Mesenchymal stem cell (in vitro differentiated cells and primary cell): Measurements from ENCODE around the gene IPCEF1.

Experiments
- DNase-seq: peaks from one replicate; pipeline ENCODE4 v3.0.0-alpha.2; 2013
- H2AFZ ChIP-seq: one replicate; pipeline ENCODE4 v1.6.1; 2013; ENCODE audit warnings: low read depth, mild to moderate bottlenecking, control low read depth, inconsistent platforms, low read length, moderate library complexity
- H2AK5ac ChIP-seq: 2 replicates; pipeline ENCODE4 v1.6.1; 2013; ENCODE audit warnings: low read length, moderate library complexity, mild to moderate bottlenecking, inconsistent platforms; ENCODE audit not compliant: severe bottlenecking
- H2BK120ac ChIP-seq: one replicate; pipeline ENCODE4 v1.6.1; 2013; ENCODE audit warnings: low read depth, mild to moderate bottlenecking, inconsistent platforms, low read length, moderate library complexity
- H2BK12ac ChIP-seq, 2 experiments: one replicate each; pipeline ENCODE4 v1.6.1; 2013; ENCODE audit warnings: inconsistent platforms in 2 of 2, low read length in 2 of 2, mild to moderate bottlenecking in 2 of 2, moderate library complexity in 2 of 2, control low read depth in 1 of 2
- H2BK15ac ChIP-seq: one replicate; pipeline ENCODE4 v1.6.1; 2013; ENCODE audit warnings: mild to moderate bottlenecking, low read depth, inconsistent platforms; ENCODE audit not compliant: poor library complexity, severe bottlenecking
- H2BK5ac ChIP-seq: 2 replicates; pipeline ENCODE4 v1.6.1; 2013; ENCODE audit warnings: low read depth, mild to moderate bottlenecking, low read length, control low read depth, inconsistent platforms; ENCODE audit not compliant: poor library complexity, severe bottlenecking
- H3K14ac ChIP-seq, 2 experiments: one replicate each; pipeline ENCODE4 v1.6.1; 2013; ENCODE audit warnings: inconsistent platforms in 2 of 2, low read length in 2 of 2, control low read depth in 1 of 2, mild to moderate bottlenecking in 1 of 2, moderate library complexity in 1 of 2
- H3K18ac ChIP-seq, 2 experiments: one replicate each; pipeline ENCODE4 v1.6.1; 2013; ENCODE audit warnings: inconsistent platforms in 2 of 2, low read length in 2 of 2, control low read depth in 1 of 2, low read depth in 1 of 2, mild to moderate bottlenecking in 1 of 2
- H3K23ac ChIP-seq, 2 experiments: one replicate each; pipeline ENCODE4 v1.6.1; 2013; ENCODE audit warnings: inconsistent platforms in 2 of 2, low read length in 2 of 2, mild to moderate bottlenecking in 2 of 2, moderate library complexity in 2 of 2, control low read depth in 1 of 2
- H3K27ac ChIP-seq: 2 replicates; pipeline ENCODE4 v1.5.1; 2013; ENCODE audit warnings: mild to moderate bottlenecking, moderate library complexity, low read length, control low read depth, inconsistent platforms; ENCODE audit not compliant: poor library complexity, severe bottlenecking
- H3K27me3 ChIP-seq, 2 experiments: 2 replicates each; pipeline versions ENCODE4 v1.6.1 to v1.7.0; 2013; ENCODE audit warnings: low read length in 2 of 2, mild to moderate bottlenecking in 2 of 2, moderate library complexity in 2 of 2, control low read depth in 1 of 2, inconsistent platforms in 1 of 2; ENCODE audit not compliant: control insufficient read depth in 1 of 2, insufficient read depth in 1 of 2
- H3K36me3 ChIP-seq, 2 experiments: 2 replicates each; pipeline versions ENCODE4 v1.6.1 to v1.7.0; 2013; ENCODE audit warnings: low read length in 2 of 2, control low read depth in 1 of 2, inconsistent platforms in 1 of 2, low read depth in 1 of 2, mild to moderate bottlenecking in 1 of 2; ENCODE audit not compliant: insufficient read depth in 2 of 2, control insufficient read depth in 1 of 2
- H3K4ac ChIP-seq, 2 experiments: one replicate each; pipeline ENCODE4 v1.6.1; 2013; ENCODE audit warnings: inconsistent platforms in 2 of 2, low read length in 2 of 2, mild to moderate bottlenecking in 2 of 2, moderate library complexity in 2 of 2, control low read depth in 1 of 2, low read depth in 1 of 2
- H3K4me1 ChIP-seq: 2 replicates; pipeline ENCODE4 v1.6.1; 2013; ENCODE audit warnings: low read depth, low read length, control low read depth; ENCODE audit not compliant: control insufficient read depth, insufficient read depth
- H3K4me2 ChIP-seq: 2 replicates; pipeline ENCODE4 v1.6.1; 2013; ENCODE audit warnings: low read length, mild to moderate bottlenecking, inconsistent platforms; ENCODE audit not compliant: poor library complexity, severe bottlenecking
- H3K4me3 ChIP-seq, 2 experiments: 2 replicates each; pipeline versions ENCODE4 v1.5.1 to v1.7.0; 2013; ENCODE audit warnings: low read length in 2 of 2, mild to moderate bottlenecking in 2 of 2, control low read depth in 1 of 2, low read depth in 1 of 2; ENCODE audit not compliant: insufficient read depth in 1 of 2
- H3K79me1 ChIP-seq: replicated peaks from 2 replicates; pipeline ENCODE4 v1.6.1; 2013; ENCODE audit warnings: mild to moderate bottlenecking, control low read depth, low read length, inconsistent platforms; ENCODE audit not compliant: poor library complexity, severe bottlenecking
- H3K9ac ChIP-seq: 2 replicates; pipeline ENCODE4 v1.7.0; 2013; ENCODE audit warnings: mild to moderate bottlenecking, low read length, moderate library complexity
- H3K9me3 ChIP-seq: 2 replicates; pipeline ENCODE4 v1.7.0; 2013; ENCODE audit warnings: mild to moderate bottlenecking, low read length; ENCODE audit not compliant: control insufficient read depth
- H4K8ac ChIP-seq: one replicate; pipeline ENCODE4 v1.6.1; 2013; ENCODE audit warnings: inconsistent platforms, mild to moderate bottlenecking, low read length, moderate library complexity
- H4K91ac ChIP-seq: one replicate; pipeline ENCODE4 v1.6.1; 2013; ENCODE audit warnings: mild to moderate bottlenecking, low read length, inconsistent platforms
- WGBS: methylation state at CpG from one replicate; pipeline ENCODE4 v1.1.7; 2013; ENCODE audit warnings: mixed read lengths; 5-methylcytosine and 5-hydroxymethylcytosine counted together

The IPCEF1 gene

DNA sequence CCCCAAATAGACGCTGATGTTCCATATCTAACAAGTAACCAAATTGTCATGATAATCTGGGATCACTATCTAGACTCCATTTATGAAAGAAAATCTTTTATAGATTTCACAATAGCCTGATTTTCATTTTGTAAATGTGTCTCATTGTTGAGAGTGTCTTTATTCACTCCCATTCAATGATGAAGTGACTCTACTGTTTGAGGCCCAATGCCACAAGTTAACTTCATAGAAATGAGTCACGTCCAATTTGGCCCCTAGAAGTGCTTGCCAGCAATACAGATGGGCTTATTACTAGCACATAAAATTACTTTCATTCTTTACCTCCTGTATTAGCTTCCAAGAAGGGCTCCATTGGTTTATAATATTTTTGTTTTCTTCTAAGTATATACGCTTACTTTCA, 6.3 kb downstream of the IPCEF1 start:
- no peak overlapping the region for H2BK120ac ChIP-seq
- H2BK12ac ChIP-seq = no peak overlapping the region
- no peak overlapping the region for H4K8ac ChIP-seq
- WGBS = 96% methylated on average over 3 of the region's 3 CpGs
- no peak overlapping the region for H3K4me2 ChIP-seq
- no peak overlapping the region for H3K18ac ChIP-seq
- no peaks in the 10 kb centered on the region for H3K36me3 ChIP-seq
- no peak overlapping the region for H4K91ac ChIP-seq
- peaks cover 7% of the 10 kb centered on the region for H3K9me3 ChIP-seq
- H2BK15ac ChIP-seq = no peak overlapping the region
- H3K27ac ChIP-seq = no peak overlapping the region
- H2AFZ ChIP-seq = no peak overlapping the region
- no peak for DNase-seq
- H3K27me3 ChIP-seq = no peaks in the 10 kb centered on the region
- H3K14ac ChIP-seq = no peak overlapping the region
- H3K4ac ChIP-seq = no peak overlapping the region
- H3K9ac ChIP-seq = no peak overlapping the region
- H3K4me1 ChIP-seq = no peaks in the 10 kb centered on the region
- no peak overlapping the region for H3K4me3 ChIP-seq
- no peak overlapping the region for H2AK5ac ChIP-seq
- H2BK5ac ChIP-seq = no peak overlapping the region
- no peak overlapping the region for H3K23ac ChIP-seq
- H3K79me1 ChIP-seq = no peaks in the 10 kb centered on the region

GRCh38 chr6:154347981-154348380, 8.6 kb downstream of the IPCEF1 start:
- H3K9ac ChIP-seq = no peak overlapping the region
- H3K27me3 ChIP-seq = no peaks in the 10 kb centered on the region
- H3K4ac ChIP-seq = no peak overlapping the region
- H2BK12ac ChIP-seq = no peak overlapping the region
- no peak overlapping the region for H4K91ac ChIP-seq
- H3K4me3 ChIP-seq = no peak overlapping the region
- H3K4me2 ChIP-seq = no peak overlapping the region
- no peak overlapping the region for H2BK15ac ChIP-seq
- no peak overlapping the region for H3K18ac ChIP-seq
- no peak overlapping the region for H2AFZ ChIP-seq
- WGBS = 76% methylated on average over 5 of the region's 6 CpGs
- no peak for DNase-seq
- H3K36me3 ChIP-seq = no peaks in the 10 kb centered on the region
- H2BK5ac ChIP-seq = no peak overlapping the region
- H2AK5ac ChIP-seq = no peak overlapping the region
- H3K23ac ChIP-seq = no peak overlapping the region
- no peaks in the 10 kb centered on the region for H3K79me1 ChIP-seq
- H3K4me1 ChIP-seq = no peaks in the 10 kb centered on the region
- no peak overlapping the region for H4K8ac ChIP-seq
- no peak overlapping the region for H3K14ac ChIP-seq
- no peak overlapping the region for H3K27ac ChIP-seq
- no peak overlapping the region for H2BK120ac ChIP-seq
- H3K9me3 ChIP-seq = peaks cover 7% of the 10 kb centered on the region

DNA sequence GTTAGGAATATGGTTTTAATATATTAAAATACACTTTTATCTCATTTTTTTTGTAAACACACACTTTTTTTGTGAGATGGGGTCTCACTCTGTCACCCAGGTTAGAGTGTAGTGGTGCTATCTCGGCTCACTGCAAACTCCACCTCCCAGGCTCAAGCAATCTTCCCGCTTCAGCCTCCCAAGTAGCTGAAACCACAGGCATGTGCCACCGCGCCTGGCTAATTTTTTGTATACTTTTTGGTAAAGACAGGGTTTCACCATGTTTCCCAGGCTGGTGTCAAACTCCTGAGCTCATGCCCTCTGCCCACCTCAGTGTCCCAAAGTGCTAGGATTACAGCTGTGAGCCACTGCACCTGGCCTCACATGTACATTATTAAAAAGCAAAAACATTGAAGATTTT, 10.8 kb downstream of the IPCEF1 start:
- no peak overlapping the region for H4K8ac ChIP-seq
- H2AK5ac ChIP-seq = no peak overlapping the region
- H3K14ac ChIP-seq = no peak overlapping the region
- H2BK15ac ChIP-seq = no peak overlapping the region
- no peak overlapping the region for H3K18ac ChIP-seq
- no peaks in the 10 kb centered on the region for H3K79me1 ChIP-seq
- no peak overlapping the region for H2BK12ac ChIP-seq
- no peak overlapping the region for H2AFZ ChIP-seq
- H3K9me3 ChIP-seq = peaks cover 7% of the 10 kb centered on the region
- H3K4me2 ChIP-seq = no peak overlapping the region
- no peak overlapping the region for H4K91ac ChIP-seq
- H2BK5ac ChIP-seq = no peak overlapping the region
- no peak overlapping the region for H3K4ac ChIP-seq
- 100% methylated on average over 3 of the region's 4 CpGs for WGBS
- no peaks in the 10 kb centered on the region for H3K4me1 ChIP-seq
- H3K9ac ChIP-seq = no peak overlapping the region
- no peaks in the 10 kb centered on the region for H3K36me3 ChIP-seq
- no peaks in the 10 kb centered on the region for H3K27me3 ChIP-seq
- no peak overlapping the region for H3K23ac ChIP-seq
- no peak for DNase-seq
- H3K27ac ChIP-seq = no peak overlapping the region
- H3K4me3 ChIP-seq = no peak overlapping the region
- no peak overlapping the region for H2BK120ac ChIP-seq

- Histone ChIP-seq H3K4me2 (no peak overlapping the region), H2BK120ac (no peak overlapping the region), H3K23ac (no peak overlapping the region), H2BK15ac (no peak overlapping the region), H3K9me3 (peaks cover 7% of the 10 kb centered on the region), H3K27me3 (no peaks in the 10 kb centered on the region), H2BK5ac (no peak overlapping the region), H4K91ac (no peak overlapping the region), H3K4ac (no peak overlapping the region), H2BK12ac (no peak overlapping the region), H2AFZ (no peak overlapping the region), H3K27ac (no peak overlapping the region), H3K4me1 (no peaks in the 10 kb centered on the region), H3K18ac (no peak overlapping the region), H2AK5ac (no peak overlapping the region), H3K14ac (no peak overlapping the region), H3K9ac (no peak overlapping the region), H3K36me3 (no peaks in the 10 kb centered on the region), H4K8ac (no peak overlapping the region), H3K79me1 (no peaks in the 10 kb centered on the region), H3K4me3 (no peak overlapping the region)
- 59% methylated on average over 15 of the region's 16 CpGs for WGBS
- peak; percentile 48 for DNase-seq
Observed at GRCh38 chr6:154343473-154344308, 12.9 kb downstream of the IPCEF1 start.
